Breast epithelium (tissue), 3 donors: ENCODE measurements around the gene AQP11.

Source experiments
- CTCF ChIP-seq, 3 donors: fragments of 450-650 bp; IDR thresholded peaks; one replicate each; pipeline ENCODE4 v1.5.1; 2016 to 2017; ENCODE audit warnings: antibody characterized with exemption in 3 of 3, mild to moderate bottlenecking in 3 of 3, moderate library complexity in 3 of 3
- POLR2A ChIP-seq: fragments of 450-650 bp; IDR thresholded peaks from one replicate; pipeline ENCODE4 v1.6.1; 2016; ENCODE audit warnings: antibody characterized with exemption, mild to moderate bottlenecking, moderate library complexity

GRCh38 chr11:77637345-77638165, 47.8 kb downstream of the AQP11 start, which contains the start of gene CLNS1A:
- TF ChIP-seq CTCF (IDR thresholded peaks at IDR 0.05): no peak
- TF ChIP-seq POLR2A: peak; percentile 69
